Measurements from ENCODE around the gene CGREF1. TPM values are rescaled to one million over a fixed set of nuclear protein-coding genes. Genes with fewer than 3 reads are reported as not detected.

Gene CGREF1
- total and polyA plus RNA-seq, 11 donors, result 0.24 to 2.7 (median 0.92) TPM; not detected in 1

- Histone ChIP-seq H3K36me3 (no peaks in the 10 kb centered on the region), H3K9me3 (no peaks in the 10 kb centered on the region), H3K4me1 (no peaks in the 10 kb centered on the region), H3K4me3 (no peak overlapping the region), H3K27ac (no peak overlapping the region), H3K27me3 (peaks cover 0 to 5% (median 0%) of the 10 kb centered on the region in 9 donors)
- DNase-seq (no peak), ATAC-seq (no peak)
- no peak for TF ChIP-seq CTCF (IDR thresholded peaks at IDR 0.05)
- intact Hi-C loops (cut with DNase I), result no loop called here
- 66 to 73% (median 69%) methylated on average over 6 of the region's 6 CpGs for WGBS, 4 donors
Observed at GRCh38 chr2:27154488-27154887, 35.6 kb upstream of the CGREF1 start.

GRCh38 chr2:27152796-27153464 lies 34.0 kb upstream of the CGREF1 start:
- ATAC-seq (no peak), DNase-seq (no peak)
- no peak overlapping the region for H3K27ac ChIP-seq
- intact Hi-C loops (cut with DNase I), result no loop called here
- H3K4me1 ChIP-seq, result no peaks in the 10 kb centered on the region
- H3K4me3 ChIP-seq, result no peak overlapping the region
- TF ChIP-seq CTCF (IDR thresholded peaks at IDR 0.05), result no peak
- no peak for TF ChIP-seq POLR2A (IDR thresholded peaks at IDR 0.05)
- WGBS, 4 donors, result 77 to 93% (median 81%) methylated on average over 2 of the region's 2 CpGs
- no peaks in the 10 kb centered on the region for H3K36me3 ChIP-seq
- no peaks in the 10 kb centered on the region for H3K27me3 ChIP-seq
- no peaks in the 10 kb centered on the region for H3K9me3 ChIP-seq

- Histone ChIP-seq H3K4me3 (no peak overlapping the region), H3K27me3 (no peaks in the 10 kb centered on the region), H3K27ac (no peak overlapping the region), H3K36me3 (no peaks in the 10 kb centered on the region), H3K9me3 (no peaks in the 10 kb centered on the region), H3K4me1 (no peaks in the 10 kb centered on the region)
- DNase-seq, result no peak
- ATAC-seq, result no peak
- TF ChIP-seq POLR2A (IDR thresholded peaks at IDR 0.05), result no peak
- TF ChIP-seq CTCF (IDR thresholded peaks at IDR 0.05), result no peak
- WGBS, 4 donors, result 81 to 89% (median 84%) methylated on average over 8 of the region's 8 CpGs
- intact Hi-C loops (cut with DNase I), result no loop called here
Observed at GRCh38 chr2:27152102-27152795, 33.3 kb upstream of the CGREF1 start.

- Histone ChIP-seq H3K4me3 (no peak overlapping the region), H3K4me1 (no peaks in the 10 kb centered on the region), H3K27ac (no peak overlapping the region), H3K27me3 (no peaks in the 10 kb centered on the region), H3K36me3 (no peaks in the 10 kb centered on the region), H3K9me3 (no peaks in the 10 kb centered on the region)
- ATAC-seq, result no peak
- intact Hi-C loops (cut with DNase I), result no loop called here
- DNase-seq, result no peak
- TF ChIP-seq CTCF (IDR thresholded peaks at IDR 0.05) (no peak), POLR2A (IDR thresholded peaks at IDR 0.05) (no peak)
- WGBS, 4 donors, result 78 to 89% (median 83%) methylated on average over 8 of the region's 8 CpGs
Observed at GRCh38 chr2:27150639-27151230, 31.8 kb upstream of the CGREF1 start.

Data from heart left ventricle (tissue), 16 donors.